ENCODE results near the gene MS4A15. TPM values are rescaled to one million over a fixed set of nuclear protein-coding genes. Genes with fewer than 3 reads are reported as not detected.

MS4A15 gene
- total RNA-seq, 4 donors from 2014 or later = 0.54 to 1.6 TPM; not detected in 2

- TF ChIP-seq POLR2A (IDR thresholded peaks at IDR 0.05) = no peak
- no peak for TF ChIP-seq CTCF (IDR thresholded peaks at IDR 0.05)
- H3K27ac ChIP-seq = no peak overlapping the region
- no peak for DNase-seq
- H3K27me3 ChIP-seq = no peaks in the 10 kb centered on the region
- no peaks in the 10 kb centered on the region for H3K4me1 ChIP-seq
- H3K36me3 ChIP-seq = no peaks in the 10 kb centered on the region
- no peak overlapping the region for H3K4me3 ChIP-seq
- H3K9me3 ChIP-seq = no peaks in the 10 kb centered on the region
Measured at GRCh38 chr11:60731586-60731985, 25.1 kb upstream of the MS4A15 start.

- Histone ChIP-seq H3K27ac (no peak overlapping the region), H3K27me3 (no peaks in the 10 kb centered on the region), H3K4me3 (no peak overlapping the region), H3K4me1 (no peaks in the 10 kb centered on the region), H3K36me3 (no peaks in the 10 kb centered on the region), H3K9me3 (no peaks in the 10 kb centered on the region)
- peak in 1 of 3 donors; percentile 58 for DNase-seq
- TF ChIP-seq POLR2A (IDR thresholded peaks at IDR 0.05) (no peak), CTCF (IDR thresholded peaks at IDR 0.05) (no peak)
Measured at GRCh38 chr11:60734279-60734678, 22.4 kb upstream of the MS4A15 start.

- no peak for TF ChIP-seq POLR2A (IDR thresholded peaks at IDR 0.05)
- TF ChIP-seq CTCF (IDR thresholded peaks at IDR 0.05) = no peak
- DNase-seq = no peak
- H3K4me1 ChIP-seq = no peaks in the 10 kb centered on the region
- H3K27me3 ChIP-seq = no peaks in the 10 kb centered on the region
- no peak overlapping the region for H3K27ac ChIP-seq
- H3K36me3 ChIP-seq = no peaks in the 10 kb centered on the region
- H3K9me3 ChIP-seq = no peaks in the 10 kb centered on the region
- no peak overlapping the region for H3K4me3 ChIP-seq
Measured at GRCh38 chr11:60739114-60739513, 17.6 kb upstream of the MS4A15 start.

GRCh38 chr11:60740573-60740972, 16.1 kb upstream of the MS4A15 start:
- Histone ChIP-seq H3K27me3 (no peaks in the 10 kb centered on the region), H3K36me3 (no peaks in the 10 kb centered on the region), H3K9me3 (no peaks in the 10 kb centered on the region), H3K27ac (no peak overlapping the region), H3K4me3 (no peak overlapping the region), H3K4me1 (no peaks in the 10 kb centered on the region)
- no peak for TF ChIP-seq CTCF (IDR thresholded peaks at IDR 0.05)
- no peak for TF ChIP-seq POLR2A (IDR thresholded peaks at IDR 0.05)
- no peak for DNase-seq

GRCh38 chr11:60741421-60741820, 15.2 kb upstream of the MS4A15 start:
- H3K9me3 ChIP-seq = no peaks in the 10 kb centered on the region
- H3K27me3 ChIP-seq = no peaks in the 10 kb centered on the region
- TF ChIP-seq CTCF (IDR thresholded peaks at IDR 0.05) (no peak), POLR2A (IDR thresholded peaks at IDR 0.05) (no peak)
- no peak for DNase-seq
- H3K4me1 ChIP-seq = no peaks in the 10 kb centered on the region
- H3K4me3 ChIP-seq = no peak overlapping the region
- no peaks in the 10 kb centered on the region for H3K36me3 ChIP-seq
- H3K27ac ChIP-seq = no peak overlapping the region

- TF ChIP-seq POLR2A (IDR thresholded peaks at IDR 0.05) (no peak), CTCF (IDR thresholded peaks at IDR 0.05) (peak in 3 of 6 experiments; percentile 35 to 52 (median 45))
- Histone ChIP-seq H3K9me3 (no peaks in the 10 kb centered on the region), H3K36me3 (no peaks in the 10 kb centered on the region), H3K4me1 (no peaks in the 10 kb centered on the region), H3K4me3 (no peak overlapping the region), H3K27ac (no peak overlapping the region), H3K27me3 (no peaks in the 10 kb centered on the region)
- DNase-seq = no peak
Measured at GRCh38 chr11:60743058-60743457, 13.6 kb upstream of the MS4A15 start.
